Fibroblast of the aortic adventitia (primary cell): ENCODE data around the gene DPH6. TPM values are rescaled to one million over a fixed set of nuclear protein-coding genes. Genes with fewer than 3 reads are reported as not detected.

Source experiments
- DNase-seq: peaks from one replicate; pipeline ENCODE4 v3.0.0-alpha.2; 2010; ENCODE audit warnings: low read depth
- H3K4me3 ChIP-seq: 2 replicates; pipeline ENCODE4 v1.5.1; 2011; ENCODE audit warnings: low read depth, mild to moderate bottlenecking, control low read depth, low read length, moderate library complexity
- total RNA-seq: library from RNA; depleted of rRNA; stranded (reverse); fragments of >200 nt; gene quantifications from 2 replicates; pipeline ENCODE4 v1.2.3, GENCODE V29; 2012; ENCODE audit warnings: low replicate concordance
- TF ChIP-seq, protein P1 (sequence below): IDR thresholded peaks from 2 replicates; pipeline ENCODE4 v1.5.1; 2011; ENCODE audit warnings: mild to moderate bottlenecking, low read length, control low read depth, inconsistent platforms; ENCODE audit not compliant: insufficient read depth

Gene DPH6
- total RNA-seq, 1 donor, result 23.3 TPM

DNA sequence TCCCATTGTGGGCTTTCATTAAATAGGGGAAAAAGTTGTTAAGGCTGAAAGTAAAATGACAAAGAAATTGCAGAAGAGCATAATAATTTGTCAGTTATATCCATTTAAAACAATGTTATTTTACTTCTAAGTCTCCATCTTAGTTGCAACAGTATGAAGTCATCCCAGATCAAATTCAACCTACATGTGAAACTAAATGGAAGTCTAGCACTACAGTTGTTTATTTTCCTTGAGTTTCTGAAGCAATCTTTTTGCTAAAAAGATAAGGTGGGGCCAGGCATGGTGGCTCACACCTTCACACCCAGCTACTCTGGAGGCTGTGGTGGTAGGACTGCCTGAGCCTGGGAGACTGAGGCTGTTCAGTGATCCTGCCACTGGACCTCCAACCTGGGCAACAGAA is 80.2 kb downstream of the DPH6 start:
- no peak overlapping the region for H3K4me3 ChIP-seq
- TF ChIP-seq, protein P1, sequence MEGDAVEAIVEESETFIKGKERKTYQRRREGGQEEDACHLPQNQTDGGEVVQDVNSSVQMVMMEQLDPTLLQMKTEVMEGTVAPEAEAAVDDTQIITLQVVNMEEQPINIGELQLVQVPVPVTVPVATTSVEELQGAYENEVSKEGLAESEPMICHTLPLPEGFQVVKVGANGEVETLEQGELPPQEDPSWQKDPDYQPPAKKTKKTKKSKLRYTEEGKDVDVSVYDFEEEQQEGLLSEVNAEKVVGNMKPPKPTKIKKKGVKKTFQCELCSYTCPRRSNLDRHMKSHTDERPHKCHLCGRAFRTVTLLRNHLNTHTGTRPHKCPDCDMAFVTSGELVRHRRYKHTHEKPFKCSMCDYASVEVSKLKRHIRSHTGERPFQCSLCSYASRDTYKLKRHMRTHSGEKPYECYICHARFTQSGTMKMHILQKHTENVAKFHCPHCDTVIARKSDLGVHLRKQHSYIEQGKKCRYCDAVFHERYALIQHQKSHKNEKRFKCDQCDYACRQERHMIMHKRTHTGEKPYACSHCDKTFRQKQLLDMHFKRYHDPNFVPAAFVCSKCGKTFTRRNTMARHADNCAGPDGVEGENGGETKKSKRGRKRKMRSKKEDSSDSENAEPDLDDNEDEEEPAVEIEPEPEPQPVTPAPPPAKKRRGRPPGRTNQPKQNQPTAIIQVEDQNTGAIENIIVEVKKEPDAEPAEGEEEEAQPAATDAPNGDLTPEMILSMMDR, result no peak
- DNase-seq, result no peak

DNA sequence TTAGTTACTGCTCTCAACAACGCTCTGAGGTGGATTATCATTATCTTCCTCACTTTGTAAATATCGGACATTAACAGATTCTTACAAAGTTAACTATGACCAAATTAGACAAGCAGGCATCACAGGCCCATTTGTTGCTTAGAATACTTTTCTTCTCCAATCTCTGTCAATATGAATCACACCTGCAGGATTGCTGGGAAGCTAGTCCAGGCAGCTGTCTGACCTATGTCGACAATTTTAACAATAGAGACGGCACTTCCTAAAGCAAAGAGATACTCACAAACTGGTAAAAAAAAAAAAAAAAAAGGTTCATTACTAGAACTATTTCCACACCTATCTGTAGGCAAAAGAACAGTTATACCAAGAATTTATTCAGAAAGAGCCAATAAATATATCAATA is 85.3 kb downstream of the DPH6 start:
- no peak for DNase-seq
- no peak overlapping the region for H3K4me3 ChIP-seq
- TF ChIP-seq, protein P1, result no peak

DNA sequence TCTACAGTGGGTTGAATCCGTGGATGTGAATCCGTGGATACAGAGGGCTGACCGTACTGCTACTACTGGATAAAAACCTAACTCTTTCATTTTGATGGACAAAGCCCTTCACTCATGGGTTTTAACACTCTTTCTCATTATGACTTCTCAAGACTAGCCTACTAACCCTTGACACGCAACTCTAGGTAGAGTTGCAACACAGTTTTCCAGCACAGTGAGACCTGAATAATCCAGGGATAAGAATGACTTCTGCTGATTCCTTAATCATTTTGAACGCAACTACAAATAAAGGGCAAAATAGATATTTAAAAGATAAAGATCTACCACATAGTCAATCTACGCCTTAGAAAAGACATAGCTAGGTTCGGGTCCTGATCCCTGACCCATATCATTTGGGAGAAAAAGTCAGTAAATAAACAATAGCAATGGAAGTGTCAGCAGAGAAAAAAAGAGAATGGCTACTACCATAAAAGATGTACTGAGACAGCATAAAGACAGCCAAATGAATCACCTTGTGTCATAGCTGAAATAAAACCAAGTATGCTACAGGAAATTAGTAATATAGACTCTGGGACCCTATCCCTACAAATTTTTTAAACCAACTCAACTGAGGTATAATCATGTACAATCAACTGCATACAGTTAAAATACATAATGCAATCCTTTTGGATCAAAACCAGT is 87.6 kb downstream of the DPH6 start:
- TF ChIP-seq, protein P1, result no peak
- no peak overlapping the region for H3K4me3 ChIP-seq
- no peak for DNase-seq

DNA sequence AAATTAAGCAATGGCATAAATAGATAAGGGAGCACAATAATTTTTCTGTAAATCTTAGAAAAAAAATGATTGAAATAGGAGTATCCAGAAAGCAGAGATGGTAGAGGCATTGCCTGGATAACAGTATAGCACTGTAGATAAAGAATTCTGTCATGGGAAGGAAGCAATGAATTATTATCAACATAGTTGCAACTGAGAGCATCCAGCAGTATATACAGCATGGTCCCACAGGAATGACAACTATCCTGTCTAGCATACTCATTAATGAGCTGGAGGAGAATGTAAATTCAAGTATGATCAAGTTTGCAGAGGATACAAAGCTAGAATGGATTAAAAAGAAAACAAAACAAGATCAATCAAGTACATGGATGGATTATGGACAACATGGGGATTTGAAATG is 90.8 kb downstream of the DPH6 start:
- DNase-seq, result no peak
- TF ChIP-seq, protein P1, result no peak
- H3K4me3 ChIP-seq, result no peak overlapping the region

DNA sequence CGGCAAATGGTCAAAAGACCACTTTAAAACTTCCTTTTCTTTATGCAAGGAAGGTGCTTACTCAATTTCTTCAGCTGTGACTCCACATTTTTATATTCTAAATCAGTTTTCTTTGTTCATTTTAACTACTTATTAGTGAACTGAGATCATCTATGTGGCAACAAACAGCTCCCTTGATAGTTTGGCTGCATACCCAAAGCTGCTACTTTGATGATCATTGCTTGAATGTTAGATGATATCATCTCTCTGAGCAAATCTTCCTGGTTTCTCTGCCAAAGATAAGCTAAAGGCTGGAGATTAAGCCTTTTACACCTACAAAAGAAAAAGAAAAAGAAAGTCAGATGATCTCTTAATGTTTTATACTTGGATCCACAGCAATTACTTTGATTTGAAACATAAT is 95.5 kb downstream of the DPH6 start:
- TF ChIP-seq, protein P1, result no peak
- no peak overlapping the region for H3K4me3 ChIP-seq
- DNase-seq, result peak; percentile 73

DNA sequence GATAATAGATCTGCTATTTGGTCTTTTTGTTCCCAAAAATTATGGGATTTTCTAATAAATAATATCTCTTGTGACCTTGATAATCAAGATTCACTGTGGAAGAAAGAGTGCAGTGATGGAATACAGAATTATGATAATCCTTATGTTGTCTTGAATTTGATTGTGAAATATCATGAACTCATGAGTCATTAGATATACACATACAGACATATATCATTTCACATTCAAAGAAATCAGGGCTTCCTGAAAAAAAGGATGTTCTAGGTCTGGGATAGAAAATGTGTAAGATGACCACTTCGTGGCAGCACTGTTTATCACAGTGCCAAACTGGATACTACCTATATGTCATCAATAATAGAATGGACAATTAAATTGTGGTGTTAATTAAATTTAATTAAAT is 97.7 kb downstream of the DPH6 start:
- TF ChIP-seq, protein P1, result no peak
- no peak for DNase-seq
- no peak overlapping the region for H3K4me3 ChIP-seq

DNA sequence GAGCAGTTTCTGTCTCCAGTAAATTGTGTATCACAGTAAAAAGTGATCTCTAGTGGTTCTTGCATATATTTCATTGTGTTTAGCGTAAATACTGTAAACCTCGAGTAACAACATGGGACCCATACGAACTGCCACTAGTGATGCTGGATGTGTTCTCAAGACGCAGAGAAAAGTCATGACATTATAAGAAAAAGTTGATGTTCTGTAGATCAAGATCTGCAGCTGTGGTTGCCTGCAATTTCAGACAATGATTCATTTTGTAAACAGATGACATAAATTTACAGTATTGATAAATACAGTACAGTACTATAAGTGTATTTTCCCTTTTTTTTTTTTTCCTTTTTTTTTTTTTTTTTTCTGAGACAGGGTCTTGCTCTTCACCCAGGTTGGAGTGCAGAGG is 100.1 kb downstream of the DPH6 start:
- H3K4me3 ChIP-seq, result no peak overlapping the region
- DNase-seq, result no peak
- TF ChIP-seq, protein P1, result no peak
